Gastrocnemius medialis (tissue), 4 donors: ENCODE measurements around the gene GNAO1.

ENCODE experiments used
- CTCF ChIP-seq, 5 experiments: fragments of 450-650 bp in 3 of 5; fragments of 200-600 bp in 2 of 5; sonication (generic) in 2 of 5; IDR thresholded peaks in 4 of 5; conservative IDR thresholded peaks in 1 of 5; 1 replicate in 4 of 5; 2 replicates in 1 of 5; pipeline ENCODE4 v1.5.1; 2016 to 2019; ENCODE audit warnings: antibody characterized with exemption in 5 of 5, mild to moderate bottlenecking in 3 of 5, moderate library complexity in 3 of 5
- POLR2A ChIP-seq, 2 donors: fragments of 450-650 bp; IDR thresholded peaks; one replicate each; pipeline ENCODE4 v1.6.1; 2017; ENCODE audit warnings: antibody characterized with exemption in 2 of 2, mild to moderate bottlenecking in 2 of 2, moderate library complexity in 2 of 2

GRCh38 chr16:56298948-56299596, 107.8 kb downstream of the GNAO1 start:
- TF ChIP-seq CTCF (IDR thresholded peaks at IDR 0.05 in 4 of 5, conservative IDR thresholded peaks at IDR 0.05 in 1 of 5) = no peak
- no peak for TF ChIP-seq POLR2A (IDR thresholded peaks at IDR 0.05)
